NOMO-1 treated with DMSO at 0.1 percent for 48 hours (cell line): ENCODE measurements around the gene MSANTD1.

ENCODE experiments used
- DNase-seq: peaks from one replicate; lab custom pipeline; 2025; ENCODE audit not compliant: unreplicated experiment; lab: John Stamatoyannopoulos, UW

Gene MSANTD1

DNA sequence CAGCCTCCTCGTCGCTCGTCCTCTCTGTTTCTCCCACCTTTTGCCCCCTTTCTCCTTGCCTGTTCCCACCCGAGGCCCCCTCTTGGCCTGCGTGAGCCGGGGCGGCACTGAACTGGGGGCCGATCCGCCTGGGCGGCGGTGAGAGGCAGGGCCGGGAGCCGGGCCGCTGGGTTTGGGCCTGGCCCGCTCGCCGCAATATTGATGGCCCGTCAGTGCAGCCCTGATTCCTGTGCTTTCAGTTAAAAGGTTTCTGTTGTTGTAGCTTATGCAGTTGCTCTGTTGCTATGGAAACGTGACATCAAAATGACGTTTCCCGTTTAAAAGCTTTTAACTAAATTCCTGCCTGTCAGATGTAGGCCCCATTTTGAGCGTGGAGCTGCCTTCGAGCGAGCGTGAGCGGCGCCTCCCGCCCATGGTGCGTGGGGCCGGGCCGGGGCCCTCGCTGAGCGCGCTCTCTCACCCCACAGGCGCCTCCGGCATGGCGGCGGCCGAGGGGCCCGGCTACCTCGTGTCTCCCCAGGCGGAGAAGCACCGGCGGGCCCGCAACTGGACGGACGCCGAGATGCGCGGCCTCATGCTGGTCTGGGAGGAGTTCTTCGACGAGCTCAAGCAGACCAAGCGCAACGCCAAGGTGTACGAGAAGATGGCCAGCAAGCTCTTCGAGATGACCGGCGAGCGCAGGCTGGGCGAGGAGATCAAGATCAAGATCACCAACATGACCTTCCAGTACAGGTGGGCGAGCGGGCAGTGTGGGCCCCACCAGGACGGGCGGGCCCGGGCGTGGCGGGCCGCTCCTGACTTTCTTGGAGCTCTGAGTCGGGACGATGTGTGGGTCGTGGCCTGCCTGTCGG, at the start of gene MSANTD1:
TSS of gene MSANTD1 (plus strand) at position 349 of the 851 bp plus-strand sequence. CDS start at position 413, 64 bp downstream.
- DNase-seq, result no peak

DNA sequence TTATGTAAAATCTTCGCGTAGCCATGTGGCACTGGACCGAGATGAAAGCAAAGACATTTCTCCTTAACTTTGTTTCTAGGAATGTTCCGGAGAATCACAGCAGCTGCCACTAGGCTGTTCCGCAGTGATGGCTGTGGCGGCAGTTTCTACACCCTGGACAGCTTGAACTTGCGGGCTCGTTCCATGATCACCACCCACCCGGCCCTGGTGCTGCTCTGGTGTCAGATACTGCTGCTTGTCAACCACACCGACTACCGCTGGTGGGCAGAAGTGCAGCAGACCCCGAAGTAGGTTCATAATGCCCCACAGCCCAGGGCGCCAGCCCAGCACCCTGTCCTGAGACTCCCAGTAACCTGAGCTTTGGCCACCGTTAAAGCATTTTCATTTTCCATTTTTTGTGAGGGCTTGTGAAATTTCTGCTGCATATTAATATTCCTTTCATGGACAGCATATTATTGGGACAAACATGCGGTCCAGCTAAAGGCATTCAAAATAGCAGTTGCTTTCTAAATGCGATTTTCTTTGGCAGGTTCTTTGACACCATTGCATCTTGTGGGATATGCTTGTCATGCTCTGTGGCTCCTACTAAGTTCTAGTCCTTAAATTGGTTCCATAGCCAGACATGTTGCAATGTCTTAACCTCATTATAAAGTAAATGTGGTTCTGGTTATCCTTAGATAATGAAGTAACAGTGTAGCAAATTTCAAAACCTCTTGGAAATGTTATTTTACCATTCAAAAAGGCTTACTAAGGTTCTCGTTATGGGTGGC, 49.1 kb upstream of the MSANTD1 start:
- DNase-seq, result no peak

DNA sequence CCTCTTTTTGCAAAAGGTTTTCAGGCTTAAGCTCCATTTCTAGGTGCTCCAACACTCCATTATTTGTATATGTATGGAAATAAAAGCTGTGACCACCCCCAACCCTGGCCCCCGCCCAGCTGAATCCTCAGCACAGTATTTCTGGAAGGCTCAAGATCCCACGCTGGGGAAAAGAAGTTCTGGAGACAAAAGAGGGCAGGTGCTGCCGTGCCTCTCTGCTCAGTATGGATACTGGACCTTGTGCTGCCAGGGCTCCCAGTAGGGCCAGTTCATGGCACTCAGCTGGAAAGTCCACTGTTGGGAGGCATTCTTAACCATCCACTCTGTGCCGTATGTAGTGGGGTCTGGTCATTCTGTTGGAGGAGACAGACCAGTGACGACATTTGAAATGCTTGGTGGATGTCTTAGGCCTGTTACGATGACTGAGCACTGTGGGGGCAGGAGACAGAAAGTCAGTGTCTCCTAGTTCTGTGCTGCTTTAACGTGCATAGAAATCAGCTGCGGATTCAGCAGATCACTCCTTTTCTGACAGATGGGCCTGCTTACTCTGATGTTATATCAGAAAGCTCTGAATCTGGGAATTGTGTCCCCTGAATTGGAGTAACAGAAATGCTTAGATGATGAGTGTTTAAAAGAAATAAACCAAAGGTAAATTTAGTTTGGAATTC, 48.4 kb upstream of the MSANTD1 start:
- DNase-seq, result no peak

GRCh38 chr4:3201718-3202702, 46.9 kb upstream of the MSANTD1 start:
- peak; percentile 89 for DNase-seq

DNA sequence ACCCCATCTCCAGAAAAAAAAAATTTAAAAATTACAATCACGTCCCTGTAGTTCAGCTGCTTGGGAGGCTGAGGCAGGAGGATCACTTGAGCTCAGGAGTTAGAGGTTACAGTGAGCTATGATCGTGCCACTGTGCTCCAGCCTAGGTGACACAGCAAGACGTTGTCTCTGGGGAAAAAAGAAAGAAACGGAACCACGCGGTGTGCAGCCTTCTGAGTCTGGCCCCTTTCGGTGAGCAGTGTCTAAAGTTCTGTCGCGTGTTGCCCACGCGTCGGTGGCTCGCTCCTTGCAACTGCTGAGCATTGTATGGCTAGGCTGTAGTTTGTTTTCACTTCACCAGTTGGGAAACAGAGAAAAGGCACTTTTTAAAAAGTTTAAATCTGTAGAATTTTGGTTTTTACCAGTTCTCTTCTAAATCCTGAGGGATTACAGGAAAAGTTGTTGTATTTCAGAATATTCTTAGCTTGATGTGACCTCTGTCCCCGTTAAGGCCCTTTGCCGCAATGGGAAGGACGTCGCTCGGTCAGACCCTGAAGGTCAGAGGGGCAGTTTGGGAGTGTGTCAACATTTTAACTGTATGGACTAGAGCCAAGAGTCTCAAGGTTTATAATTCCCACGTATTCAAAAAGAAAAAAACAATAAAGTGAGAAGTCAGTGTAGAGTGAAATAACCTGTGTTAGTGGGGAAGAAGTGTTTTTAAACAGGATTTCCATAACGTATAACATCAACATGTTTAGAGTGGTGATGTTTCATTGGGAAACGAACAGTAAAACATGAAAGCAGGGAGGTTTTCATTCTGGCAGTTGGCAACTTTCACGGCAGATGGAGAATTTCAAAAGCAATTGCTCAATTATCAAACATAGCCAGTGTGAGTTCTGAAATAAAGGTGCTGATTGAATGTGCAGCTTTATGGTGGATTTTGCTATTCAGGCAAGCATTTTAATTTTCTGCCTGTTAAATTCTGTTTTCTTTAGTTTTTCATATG, 45.8 kb upstream of the MSANTD1 start:
- DNase-seq, result peak; percentile 56

DNA sequence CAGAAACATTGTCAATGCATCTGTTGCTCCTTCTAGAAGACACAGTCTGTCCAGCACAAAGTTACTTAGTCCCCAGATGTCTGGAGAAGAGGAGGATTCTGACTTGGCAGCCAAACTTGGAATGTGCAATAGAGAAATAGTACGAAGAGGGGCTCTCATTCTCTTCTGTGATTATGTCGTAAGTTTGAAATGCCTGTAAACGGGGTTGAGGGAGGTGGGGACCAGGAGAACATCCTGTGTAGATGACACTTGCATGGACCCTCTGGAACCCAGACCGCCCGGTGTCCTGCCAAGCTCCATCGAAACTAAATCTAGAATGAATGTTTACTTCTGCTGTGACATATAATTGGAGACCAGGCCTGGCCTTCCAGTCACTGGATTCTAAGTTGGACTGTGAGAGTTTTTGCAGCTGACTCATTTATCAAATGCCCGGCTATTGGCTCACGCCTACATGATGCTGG, 45.0 kb upstream of the MSANTD1 start:
- no peak for DNase-seq

DNA sequence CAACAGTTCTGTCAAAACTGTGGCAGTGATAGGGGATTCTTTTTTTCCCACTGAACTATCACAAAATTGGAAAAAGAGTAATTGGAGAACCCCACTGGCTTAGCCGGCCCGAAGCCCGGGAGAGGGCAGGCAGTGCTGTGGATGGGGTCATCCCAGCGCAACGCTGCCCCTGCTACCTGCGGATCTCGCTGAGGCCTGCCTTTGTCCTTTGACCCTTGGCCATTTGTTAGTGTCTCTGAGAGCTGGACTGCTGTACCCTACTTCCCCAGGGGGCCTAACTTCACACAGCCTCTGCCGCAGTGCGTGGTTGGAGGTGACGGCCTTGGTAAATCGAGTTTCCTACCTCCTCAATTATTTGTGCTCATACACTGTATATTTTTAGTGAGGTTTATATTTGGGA, 43.0 kb upstream of the MSANTD1 start:
- DNase-seq, result no peak

DNA sequence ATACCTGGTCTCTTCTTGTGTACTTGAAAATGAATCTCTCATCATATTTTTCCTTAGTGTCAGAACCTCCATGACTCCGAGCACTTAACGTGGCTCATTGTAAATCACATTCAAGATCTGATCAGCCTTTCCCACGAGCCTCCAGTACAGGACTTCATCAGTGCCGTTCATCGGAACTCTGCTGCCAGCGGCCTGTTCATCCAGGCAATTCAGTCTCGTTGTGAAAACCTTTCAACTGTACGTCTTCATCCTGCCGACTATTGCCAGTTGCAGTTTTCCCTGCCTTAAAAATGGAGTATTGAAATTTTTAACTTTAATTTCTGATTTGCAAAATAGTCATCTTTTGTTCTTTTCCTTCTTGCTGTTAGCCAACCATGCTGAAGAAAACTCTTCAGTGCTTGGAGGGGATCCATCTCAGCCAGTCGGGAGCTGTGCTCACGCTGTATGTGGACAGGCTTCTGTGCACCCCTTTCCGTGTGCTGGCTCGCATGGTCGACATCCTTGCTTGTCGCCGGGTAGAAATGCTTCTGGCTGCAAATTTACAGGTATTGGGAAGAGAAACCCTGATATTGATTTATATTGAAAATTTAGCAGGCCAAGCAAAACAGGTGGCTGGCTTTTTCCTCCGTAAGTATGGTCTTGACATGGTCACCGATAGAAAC, 42.4 kb upstream of the MSANTD1 start:
- no peak for DNase-seq

DNA sequence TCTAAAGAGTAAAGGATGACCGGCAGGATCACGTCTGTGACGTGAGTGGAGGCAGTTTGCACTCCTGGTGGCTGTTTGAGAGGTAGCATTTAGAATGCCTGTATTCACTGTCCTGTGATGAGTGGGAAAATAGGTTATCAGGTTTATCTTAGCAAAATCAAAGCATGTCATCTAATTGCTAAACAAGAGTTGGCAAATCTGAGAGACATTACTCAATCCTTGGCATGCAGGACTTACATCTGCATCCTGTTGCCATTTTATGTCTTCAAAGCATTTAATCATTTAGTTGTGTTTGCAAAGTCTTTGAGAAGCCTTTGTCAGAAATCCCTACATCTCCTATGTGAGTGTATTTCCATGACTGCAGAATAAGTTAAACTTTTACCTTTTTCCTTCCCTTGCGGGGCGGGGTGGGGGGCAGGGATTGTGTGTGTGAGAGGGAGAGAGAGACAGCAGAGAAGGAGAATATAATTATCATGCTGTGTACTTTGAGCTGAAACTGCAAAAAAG, 41.4 kb upstream of the MSANTD1 start:
- peak; percentile 72 for DNase-seq

GRCh38 chr4:3208826-3209225, 40.1 kb upstream of the MSANTD1 start:
- no peak for DNase-seq

DNA sequence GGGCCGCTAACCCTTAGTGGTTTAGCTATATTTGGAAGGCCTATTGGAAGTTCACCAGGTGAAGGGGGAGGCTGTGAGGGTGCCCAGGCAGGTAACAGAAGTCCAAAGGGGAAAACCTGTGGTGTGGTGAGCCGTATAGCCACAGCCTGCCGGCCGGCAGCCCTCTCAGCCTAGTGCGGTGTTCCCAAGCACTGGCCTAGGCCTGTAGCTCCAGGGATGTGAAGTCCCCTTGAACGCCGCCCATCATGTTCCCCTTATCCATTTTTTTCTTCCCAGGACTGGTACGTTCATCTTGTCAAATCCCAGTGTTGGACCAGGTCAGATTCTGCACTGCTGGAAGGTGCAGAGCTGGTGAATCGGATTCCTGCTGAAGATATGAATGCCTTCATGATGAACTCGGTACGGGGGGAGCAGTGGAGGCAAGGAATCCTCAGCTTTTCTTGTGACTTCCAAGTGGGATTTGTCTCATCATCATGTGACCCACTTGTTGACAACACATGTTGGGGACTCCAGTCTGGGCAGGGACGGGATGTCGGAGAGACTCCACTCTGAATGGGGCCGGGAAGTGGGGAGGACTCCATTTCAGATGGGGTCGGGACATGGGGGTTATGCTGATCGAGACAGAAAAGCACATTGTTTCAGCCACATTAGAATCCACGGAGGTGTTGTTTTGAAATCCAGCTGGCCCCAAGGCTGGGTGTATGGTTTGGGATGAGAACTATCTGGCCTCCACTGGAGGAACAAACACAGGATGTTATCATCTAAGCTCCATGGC, 39.2 kb upstream of the MSANTD1 start:
- no peak for DNase-seq

DNA sequence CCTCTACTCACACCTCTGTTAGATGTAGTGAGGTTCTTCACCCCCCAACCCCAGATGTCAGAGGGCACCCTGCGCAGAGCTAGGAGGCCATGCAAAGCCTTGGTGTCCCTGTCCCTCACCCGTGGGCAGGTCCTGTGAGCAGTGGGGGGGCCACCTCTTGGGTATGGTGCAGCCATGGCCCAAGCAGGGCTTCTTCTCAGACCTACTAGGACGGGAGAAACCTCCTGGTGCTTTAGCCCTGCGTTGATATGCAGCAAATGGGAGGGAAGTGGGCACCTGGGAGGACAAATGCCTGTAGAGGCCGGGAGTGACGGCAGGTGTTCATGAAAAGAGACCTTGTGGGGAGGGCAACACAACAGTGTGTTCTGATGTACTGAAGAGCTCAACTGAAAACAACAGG, 38.5 kb upstream of the MSANTD1 start:
- DNase-seq, result no peak

GRCh38 chr4:3211866-3212265, 37.1 kb upstream of the MSANTD1 start:
- no peak for DNase-seq

DNA sequence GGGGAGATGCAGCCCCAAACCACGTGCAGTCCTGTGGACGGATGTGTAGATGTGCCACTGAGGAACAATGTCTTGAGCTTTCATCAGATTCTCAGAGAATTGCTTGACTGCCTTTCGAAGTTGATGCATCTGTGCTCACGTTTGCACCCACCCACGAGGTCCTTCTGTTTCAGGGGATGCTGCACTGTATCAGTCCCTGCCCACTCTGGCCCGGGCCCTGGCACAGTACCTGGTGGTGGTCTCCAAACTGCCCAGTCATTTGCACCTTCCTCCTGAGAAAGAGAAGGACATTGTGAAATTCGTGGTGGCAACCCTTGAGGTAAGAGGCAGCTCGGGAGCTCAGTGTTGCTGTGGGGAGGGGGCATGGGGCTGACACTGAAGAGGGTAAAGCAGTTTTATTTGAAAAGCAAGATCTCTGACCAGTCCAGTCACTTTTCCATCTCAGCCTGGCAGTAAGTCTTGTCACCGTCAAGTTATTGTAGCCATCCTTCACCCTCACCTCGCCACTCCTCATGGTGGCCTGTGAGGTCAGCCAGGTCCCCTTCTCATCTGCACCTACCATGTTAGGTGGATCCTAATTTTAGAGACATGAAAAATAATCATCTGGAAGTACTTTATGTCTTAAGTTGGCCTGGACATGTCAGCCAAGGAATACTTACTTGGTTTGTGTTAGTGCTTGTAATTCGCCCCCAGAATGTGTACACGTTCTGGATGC, 36.4 kb upstream of the MSANTD1 start:
- DNase-seq, result no peak

GRCh38 chr4:3213106-3213425, 35.9 kb upstream of the MSANTD1 start:
- DNase-seq, result no peak

GRCh38 chr4:3213661-3214250, 35.2 kb upstream of the MSANTD1 start:
- DNase-seq, result no peak

GRCh38 chr4:3215256-3215655, 33.7 kb upstream of the MSANTD1 start:
- no peak for DNase-seq
